ENCODE measurements around the gene GALNT14. TPM values are rescaled to one million over a fixed set of nuclear protein-coding genes. Genes with fewer than 3 reads are reported as not detected.

Gene GALNT14
- polyA plus RNA-seq, 1 experiment: 0.07 TPM

- no peak for DNase-seq (ENCODE audit: low read depth, low spot score)
- ChIA-PET POLR2A (no interaction called here), CTCF (interaction anchor here (0.8 to 3.7 kb wide), 4 partner anchors 13 to 371 kb away, joined by 3 to 23 read pairs (median 4); partner anchors contain the start of gene GALNT14)
- peak; percentile 16; the same call in 1 of the 2 replicates for TF ChIP-seq CTCF (IDR thresholded peaks at IDR 0.05; ENCODE audit: low read depth, low read length)
- Histone ChIP-seq H3K9me3 (ENCODE audit: control insufficient read depth, insufficient read depth, low read length) (no peaks in the 10 kb centered on the region), H3K27me3 (ENCODE audit: control insufficient read depth, insufficient read depth, low read length) (peaks cover 5% of the 10 kb centered on the region), H3K4me3 (ENCODE audit: low read depth, low read length) (no peak overlapping the region), H3K27ac (ENCODE audit: low read depth, low read length) (no peak overlapping the region)
These were observed 13.3 kb upstream of the GALNT14 start for GRCh38 chr2:31151501-31151900.

DNA sequence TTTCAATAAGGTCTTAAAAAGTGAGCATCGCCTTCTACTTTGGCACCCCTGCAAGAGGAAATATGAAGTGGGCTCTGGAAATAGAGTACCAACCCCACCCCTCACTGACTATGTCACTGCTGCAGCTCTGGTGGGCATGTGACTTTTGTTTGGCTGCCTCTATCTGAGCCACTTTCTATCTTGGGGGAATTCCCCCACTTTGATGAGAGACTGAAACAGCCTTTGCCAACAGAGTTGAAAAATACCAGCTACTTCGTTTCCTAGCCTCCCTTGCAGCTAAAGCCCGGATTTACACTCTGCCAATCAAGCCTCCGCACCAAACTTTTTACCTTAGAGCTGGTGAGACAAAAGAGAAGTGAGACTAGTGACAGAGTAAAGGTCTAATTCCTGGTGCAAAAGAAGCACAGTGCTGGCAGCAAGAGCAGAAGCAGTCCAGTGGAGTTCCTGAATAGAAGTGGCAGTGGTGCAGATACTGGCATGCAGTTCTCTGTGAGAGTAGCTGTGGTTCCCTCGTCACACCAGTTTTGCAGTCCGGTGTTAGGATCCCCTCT, 12.0 kb upstream of the GALNT14 start:
- ChIA-PET POLR2A (interaction anchor here (0.6 kb wide), 1 partner anchor 12 kb away, joined by 5 read pairs; the partner anchor contains the start of gene GALNT14), CTCF (interaction anchor here (0.6 to 3.7 kb wide), 2 partner anchors 9 to 184 kb away, joined by 4 to 23 read pairs; no protein-coding TSS in a partner anchor)

GRCh38 chr2:31148514-31148913, 10.3 kb upstream of the GALNT14 start:
- H3K27me3 ChIP-seq (ENCODE audit: control insufficient read depth, insufficient read depth, low read length): peaks cover 7% of the 10 kb centered on the region

More for the DNA sequence above, 12.0 kb upstream of the GALNT14 start:
- DNase-seq (ENCODE audit: low read depth, low spot score): no peak
- no peaks in the 10 kb centered on the region for H3K9me3 ChIP-seq (ENCODE audit: control insufficient read depth, insufficient read depth, low read length)
- H3K4me3 ChIP-seq (ENCODE audit: low read depth, low read length): no peak overlapping the region
- TF ChIP-seq CTCF (IDR thresholded peaks at IDR 0.05; ENCODE audit: low read depth, low read length): no peak
- H3K27me3 ChIP-seq (ENCODE audit: control insufficient read depth, insufficient read depth, low read length): peaks cover 5% of the 10 kb centered on the region
- H3K27ac ChIP-seq (ENCODE audit: low read depth, low read length): no peak overlapping the region

GRCh38 chr2:31147645-31148044, 9.4 kb upstream of the GALNT14 start:
- TF ChIP-seq CTCF (IDR thresholded peaks at IDR 0.05; ENCODE audit: low read depth, low read length): no peak
- Histone ChIP-seq H3K9me3 (ENCODE audit: control insufficient read depth, insufficient read depth, low read length) (no peaks in the 10 kb centered on the region), H3K27me3 (ENCODE audit: control insufficient read depth, insufficient read depth, low read length) (peaks cover 10% of the 10 kb centered on the region), H3K4me3 (ENCODE audit: low read depth, low read length) (no peak overlapping the region), H3K27ac (ENCODE audit: low read depth, low read length) (no peak overlapping the region)
- DNase-seq (ENCODE audit: low read depth, low spot score): no peak
- POLR2A ChIA-PET: no interaction called here
- CTCF ChIA-PET: no interaction called here

More at GRCh38 chr2:31148514-31148913, 10.3 kb upstream of the GALNT14 start:
- ChIA-PET POLR2A (no interaction called here), CTCF (no interaction called here)
- no peak overlapping the region for H3K4me3 ChIP-seq (ENCODE audit: low read depth, low read length)
- TF ChIP-seq CTCF (IDR thresholded peaks at IDR 0.05; ENCODE audit: low read depth, low read length): no peak
- H3K27ac ChIP-seq (ENCODE audit: low read depth, low read length): no peak overlapping the region
- H3K9me3 ChIP-seq (ENCODE audit: control insufficient read depth, insufficient read depth, low read length): no peaks in the 10 kb centered on the region
- DNase-seq (ENCODE audit: low read depth, low spot score): no peak

DNA sequence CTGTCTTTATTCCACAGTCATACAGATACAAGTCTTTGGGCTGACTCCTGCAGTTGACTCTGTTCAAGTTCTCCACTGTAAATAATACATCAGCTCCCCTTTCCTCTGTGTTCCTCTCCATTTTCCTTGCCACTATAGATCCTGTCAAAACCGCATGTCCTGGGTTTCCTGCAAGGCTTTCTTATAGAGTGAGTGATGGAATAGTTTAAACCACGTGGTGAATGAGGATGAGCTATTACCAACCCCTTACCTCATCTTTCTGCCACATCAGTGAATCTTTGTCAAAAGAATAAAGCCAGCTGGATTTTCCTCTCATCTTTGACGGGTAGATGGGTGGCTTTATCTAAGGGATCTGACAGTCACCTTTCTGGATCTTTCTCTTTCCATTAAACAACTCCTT, 3.9 kb upstream of the GALNT14 start:
- no peak for TF ChIP-seq CTCF (IDR thresholded peaks at IDR 0.05; ENCODE audit: low read depth, low read length)
- DNase-seq (ENCODE audit: low read depth, low spot score): no peak
- Histone ChIP-seq H3K27ac (ENCODE audit: low read depth, low read length) (no peak overlapping the region), H3K4me3 (ENCODE audit: low read depth, low read length) (no peak overlapping the region), H3K27me3 (ENCODE audit: control insufficient read depth, insufficient read depth, low read length) (peaks cover 44% of the 10 kb centered on the region), H3K9me3 (ENCODE audit: control insufficient read depth, insufficient read depth, low read length) (no peaks in the 10 kb centered on the region; the same call in 1 of the 2 replicates)
- CTCF ChIA-PET: interaction anchor here (0.6 kb wide), 1 partner anchor 28 kb away, joined by 3 read pairs; no protein-coding TSS in a partner anchor
- POLR2A ChIA-PET: no interaction called here
